GM12891 (cell line): ENCODE measurements around the gene MYOZ3.

Experiments
- DNase-seq: peaks from one replicate; pipeline ENCODE4 v3.0.0; 2011; ENCODE audit warnings: low spot score; ENCODE audit not compliant: insufficient read length
- FAIRE-seq: peaks from 2 replicates; lab custom pipeline; 2011; peaks lifted over from hg19 to GRCh38; lab: Jason Lieb, UNC
- PAX5 ChIP-seq: IDR thresholded peaks from 2 replicates; pipeline ENCODE4 v1.6.1; 2011; ENCODE audit warnings: low read length, moderate library complexity, mild to moderate bottlenecking; ENCODE audit not compliant: insufficient read depth, severe bottlenecking
- POLR2A ChIP-seq: IDR thresholded peaks from 2 replicates; pipeline ENCODE4 v1.6.1; 2011; ENCODE audit warnings: low read depth, low read length, control low read depth
- POLR2AphosphoS5 ChIP-seq: IDR thresholded peaks from 2 replicates; pipeline ENCODE4 v1.6.1; 2011; ENCODE audit warnings: low read depth, low read length, control low read depth
- POU2F2 ChIP-seq: IDR thresholded peaks from 2 replicates; pipeline ENCODE4 v1.6.1; 2011; ENCODE audit warnings: low read depth, mild to moderate bottlenecking, control low read depth, low read length, moderate library complexity
- SPI1 ChIP-seq: IDR thresholded peaks from 2 replicates; pipeline ENCODE4 v1.6.1; 2011; ENCODE audit warnings: low read depth, low read length, control low read depth
- TAF1 ChIP-seq: IDR thresholded peaks from 2 replicates; pipeline ENCODE4 v1.6.1; 2011; ENCODE audit warnings: low read depth, low read length, control low read depth

The MYOZ3 gene

GRCh38 chr5:150700246-150700593 is 39.2 kb downstream of the MYOZ3 start:
- TF ChIP-seq POLR2A (no peak), SPI1 (0 out of 2 replicates have a peak, but pooled peaks have one; percentile 1)
- DNase-seq (no peak), FAIRE-seq (peak; percentile 81)

GRCh38 chr5:150700594-150701377 is 39.7 kb downstream of the MYOZ3 start, which contains the start of gene RBM22:
TSS of gene RBM22 (minus strand) at chr5:150701062. CDS start at chr5:150700985, 77 bp downstream.
- DNase-seq (peak; percentile 67), FAIRE-seq (peak; percentile 90)
- TF ChIP-seq POU2F2 (no peak), TAF1 (peak; percentile 71), SPI1 (no peak), POLR2AphosphoS5 (peak; percentile 86), POLR2A (peak; percentile 74), PAX5 (no peak)

GRCh38 chr5:150703762-150704161 is 42.7 kb downstream of the MYOZ3 start:
- TF ChIP-seq POLR2A (no peak), TAF1 (no peak), POLR2AphosphoS5 (no peak), PAX5 (no peak), SPI1 (no peak), POU2F2 (no peak)
- FAIRE-seq, result no peak
- DNase-seq, result no peak

- TF ChIP-seq SPI1 (no peak), POU2F2 (no peak), POLR2A (no peak), POLR2AphosphoS5 (no peak), TAF1 (no peak), PAX5 (no peak)
- DNase-seq (no peak), FAIRE-seq (no peak)
These were observed 45.8 kb downstream of the MYOZ3 start for GRCh38 chr5:150706776-150707390.

GRCh38 chr5:150710165-150710564 is 49.1 kb downstream of the MYOZ3 start:
- no peak for TF ChIP-seq POLR2AphosphoS5
- no peak for TF ChIP-seq TAF1
- no peak for TF ChIP-seq POU2F2
- no peak for TF ChIP-seq POLR2A
- no peak for TF ChIP-seq PAX5
- no peak for TF ChIP-seq SPI1
- no peak for DNase-seq
- FAIRE-seq, result no peak

GRCh38 chr5:150723845-150724244 is 62.8 kb downstream of the MYOZ3 start:
- FAIRE-seq (no peak), DNase-seq (no peak)
- TF ChIP-seq PAX5 (no peak), TAF1 (no peak), SPI1 (no peak), POLR2AphosphoS5 (no peak), POLR2A (no peak), POU2F2 (no peak)
